Measurements from ENCODE around the gene GRM7. TPM values are rescaled to one million over a fixed set of nuclear protein-coding genes. Genes with fewer than 3 reads are reported as not detected.
A peak's percentile ranks its signal among the peaks of the same experiment; 100 is the strongest.

Gene GRM7
- total and polyA plus RNA-seq, 4 donors: 0.08 to 0.33 TPM; not detected in 2

GRCh38 chr3:6994081-6994668 lies 133.3 kb downstream of the GRM7 start:
- H3K9me3 ChIP-seq (ENCODE audit: control insufficient read depth in 4 of 4, low read length in 3 of 4): no peaks in the 10 kb centered on the region
- 61% methylated on average over 3 of the region's 3 CpGs for WGBS

GRCh38 chr3:7000501-7000900 lies 139.6 kb downstream of the GRM7 start:
- Histone ChIP-seq H3K36me3 (ENCODE audit: control insufficient read depth in 4 of 4, insufficient read depth in 3 of 4, low read depth in 1 of 4, low read length in 3 of 4) (no peaks in the 10 kb centered on the region), H3K9me3 (ENCODE audit: control insufficient read depth in 4 of 4, low read length in 3 of 4) (no peaks in the 10 kb centered on the region)

More at GRCh38 chr3:6994081-6994668, 133.3 kb downstream of the GRM7 start:
- no peaks in the 10 kb centered on the region for H3K4me1 ChIP-seq (ENCODE audit: control insufficient read depth in 4 of 4, insufficient read depth in 4 of 4, low read length in 3 of 4)
- H3K4me3 ChIP-seq (ENCODE audit: low read depth in 1 of 3, low read length in 3 of 3): no peak overlapping the region
- no peak overlapping the region for H3K9ac ChIP-seq (ENCODE audit: low read depth in 1 of 2, low read length in 2 of 2)
- H3K27me3 ChIP-seq (ENCODE audit: control insufficient read depth in 4 of 4, insufficient read depth in 4 of 4, low read length in 3 of 4): no peaks in the 10 kb centered on the region
- no peak for DNase-seq (ENCODE audit: low spot score)
- TF ChIP-seq CTCF (IDR thresholded peaks at IDR 0.05; ENCODE audit: low read depth, low read length, missing input control): peak; percentile 20
- TF ChIP-seq RAD21 (IDR thresholded peaks at IDR 0.05): peak; percentile 51 to 63
- TF ChIP-seq EGR1 (IDR thresholded peaks at IDR 0.05; ENCODE audit: low read depth in 2 of 2): no peak
- H3K36me3 ChIP-seq (ENCODE audit: control insufficient read depth in 4 of 4, insufficient read depth in 3 of 4, low read depth in 1 of 4, low read length in 3 of 4): no peaks in the 10 kb centered on the region
- H3K27ac ChIP-seq (ENCODE audit: low read depth in 1 of 2, low read length in 2 of 2): no peak overlapping the region

More at GRCh38 chr3:7000501-7000900, 139.6 kb downstream of the GRM7 start:
- H3K27me3 ChIP-seq (ENCODE audit: control insufficient read depth in 4 of 4, insufficient read depth in 4 of 4, low read length in 3 of 4): no peaks in the 10 kb centered on the region
- H3K9ac ChIP-seq (ENCODE audit: low read depth in 1 of 2, low read length in 2 of 2): no peak overlapping the region
- H3K4me1 ChIP-seq (ENCODE audit: control insufficient read depth in 4 of 4, insufficient read depth in 4 of 4, low read length in 3 of 4): no peaks in the 10 kb centered on the region
- no peak overlapping the region for H3K27ac ChIP-seq (ENCODE audit: low read depth in 1 of 2, low read length in 2 of 2)
- no peak for TF ChIP-seq FOXA1 (IDR thresholded peaks at IDR 0.05)
- TF ChIP-seq GABPA (IDR thresholded peaks at IDR 0.05 in 1 of 2, conservative IDR thresholded peaks at IDR 0.05 in 1 of 2): no peak
- TF ChIP-seq SP1 (IDR thresholded peaks at IDR 0.05): no peak
- no peak for TF ChIP-seq REST (IDR thresholded peaks at IDR 0.05)
- no peak for TF ChIP-seq RAD21 (IDR thresholded peaks at IDR 0.05)
- no peak for TF ChIP-seq MAX (IDR thresholded peaks at IDR 0.05)
- TF ChIP-seq NR2F2 (IDR thresholded peaks at IDR 0.05): no peak
- TF ChIP-seq CTCF (IDR thresholded peaks at IDR 0.05; ENCODE audit: low read depth, low read length, missing input control): no peak
- no peak for TF ChIP-seq ZBTB33 (IDR thresholded peaks at IDR 0.05)
- TF ChIP-seq ATF3 (IDR thresholded peaks at IDR 0.05): no peak
- TF ChIP-seq JUND (IDR thresholded peaks at IDR 0.05): no peak
- no peak for TF ChIP-seq HNF4A (conservative IDR thresholded peaks at IDR 0.05)
- TF ChIP-seq RXRA (IDR thresholded peaks at IDR 0.05): no peak
- no peak for DNase-seq (ENCODE audit: low spot score)
- WGBS: 44% methylated on average over 1 of the region's 1 CpG
- no peak overlapping the region for H3K4me3 ChIP-seq (ENCODE audit: low read depth in 1 of 3, low read length in 3 of 3)

Measured in liver (tissue), 9 donors.